Tibial nerve (tissue), 3 donors: ENCODE results near the gene ITGA11.

Experiments
- POLR2A ChIP-seq, 2 donors: fragments of 450-650 bp; IDR thresholded peaks; one replicate each; pipeline ENCODE4 v1.6.1; 2017; ENCODE audit warnings: antibody characterized with exemption in 2 of 2, mild to moderate bottlenecking in 2 of 2, moderate library complexity in 2 of 2
- TF ChIP-seq, protein P1 (sequence below), 5 experiments: fragments of 200-600 bp in 3 of 5; fragments of 450-650 bp in 2 of 5; sonication (generic) in 3 of 5; IDR thresholded peaks; one replicate each; pipeline ENCODE4 v1.5.1; 2016 to 2019; ENCODE audit warnings: antibody characterized with exemption in 5 of 5, mild to moderate bottlenecking in 3 of 5, moderate library complexity in 2 of 5

DNA sequence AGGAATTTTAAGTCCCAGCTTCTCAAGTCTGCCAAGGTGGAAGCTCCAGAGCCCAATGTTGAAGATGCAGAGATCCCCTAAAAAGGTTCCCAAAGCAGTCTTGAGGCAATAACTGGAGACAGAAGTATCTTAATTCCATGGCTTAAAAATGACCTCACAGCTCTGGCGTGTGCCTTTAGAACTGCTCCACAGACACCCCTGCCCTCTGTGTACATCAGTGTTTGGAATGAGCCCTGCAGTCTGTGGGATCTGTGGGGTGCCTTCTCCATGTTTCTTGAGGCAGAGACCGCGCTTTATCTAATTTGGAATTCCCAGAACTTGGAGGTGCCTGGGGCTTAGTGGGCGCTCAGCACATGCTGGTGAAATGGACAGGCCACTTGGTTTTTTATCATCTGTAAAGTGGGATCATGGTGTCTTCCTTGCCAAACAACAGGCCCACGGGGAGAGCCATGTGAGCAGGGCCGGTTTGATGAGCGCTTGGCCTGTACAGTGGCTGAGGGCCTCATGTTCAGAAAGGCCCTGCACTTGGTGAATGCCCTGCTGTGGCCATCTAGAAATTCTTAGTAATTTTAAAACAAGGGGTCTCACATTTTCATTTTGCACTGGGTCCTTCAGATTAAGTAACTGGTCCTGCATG, 7.1 kb downstream of the ITGA11 start:
- TF ChIP-seq POLR2A (IDR thresholded peaks at IDR 0.05), result no peak
- TF ChIP-seq, protein P1, sequence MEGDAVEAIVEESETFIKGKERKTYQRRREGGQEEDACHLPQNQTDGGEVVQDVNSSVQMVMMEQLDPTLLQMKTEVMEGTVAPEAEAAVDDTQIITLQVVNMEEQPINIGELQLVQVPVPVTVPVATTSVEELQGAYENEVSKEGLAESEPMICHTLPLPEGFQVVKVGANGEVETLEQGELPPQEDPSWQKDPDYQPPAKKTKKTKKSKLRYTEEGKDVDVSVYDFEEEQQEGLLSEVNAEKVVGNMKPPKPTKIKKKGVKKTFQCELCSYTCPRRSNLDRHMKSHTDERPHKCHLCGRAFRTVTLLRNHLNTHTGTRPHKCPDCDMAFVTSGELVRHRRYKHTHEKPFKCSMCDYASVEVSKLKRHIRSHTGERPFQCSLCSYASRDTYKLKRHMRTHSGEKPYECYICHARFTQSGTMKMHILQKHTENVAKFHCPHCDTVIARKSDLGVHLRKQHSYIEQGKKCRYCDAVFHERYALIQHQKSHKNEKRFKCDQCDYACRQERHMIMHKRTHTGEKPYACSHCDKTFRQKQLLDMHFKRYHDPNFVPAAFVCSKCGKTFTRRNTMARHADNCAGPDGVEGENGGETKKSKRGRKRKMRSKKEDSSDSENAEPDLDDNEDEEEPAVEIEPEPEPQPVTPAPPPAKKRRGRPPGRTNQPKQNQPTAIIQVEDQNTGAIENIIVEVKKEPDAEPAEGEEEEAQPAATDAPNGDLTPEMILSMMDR (IDR thresholded peaks at IDR 0.05), result no peak
